ENCODE results near the gene SYNPR.

DNA sequence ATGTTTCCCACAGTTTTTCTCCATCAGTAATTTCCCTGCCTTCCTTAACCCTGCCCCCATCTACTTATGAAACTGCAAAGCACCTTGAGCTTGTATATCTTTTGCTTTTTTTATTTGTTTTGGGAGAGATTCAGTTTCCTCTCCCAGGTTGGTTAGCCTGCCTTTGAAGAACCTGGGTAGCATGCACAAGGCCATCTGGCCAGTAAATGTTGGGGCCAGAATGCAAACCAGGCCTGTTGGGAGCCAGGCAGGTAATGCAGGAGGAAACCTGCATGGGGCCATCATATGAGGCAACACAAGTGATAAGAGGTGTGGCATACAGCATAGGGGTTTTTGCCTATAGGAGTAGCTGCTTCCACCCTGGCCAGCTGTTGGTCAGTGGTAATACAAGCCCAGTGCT is 17.7 kb downstream of the SYNPR start:
- TF ChIP-seq, protein P1, sequence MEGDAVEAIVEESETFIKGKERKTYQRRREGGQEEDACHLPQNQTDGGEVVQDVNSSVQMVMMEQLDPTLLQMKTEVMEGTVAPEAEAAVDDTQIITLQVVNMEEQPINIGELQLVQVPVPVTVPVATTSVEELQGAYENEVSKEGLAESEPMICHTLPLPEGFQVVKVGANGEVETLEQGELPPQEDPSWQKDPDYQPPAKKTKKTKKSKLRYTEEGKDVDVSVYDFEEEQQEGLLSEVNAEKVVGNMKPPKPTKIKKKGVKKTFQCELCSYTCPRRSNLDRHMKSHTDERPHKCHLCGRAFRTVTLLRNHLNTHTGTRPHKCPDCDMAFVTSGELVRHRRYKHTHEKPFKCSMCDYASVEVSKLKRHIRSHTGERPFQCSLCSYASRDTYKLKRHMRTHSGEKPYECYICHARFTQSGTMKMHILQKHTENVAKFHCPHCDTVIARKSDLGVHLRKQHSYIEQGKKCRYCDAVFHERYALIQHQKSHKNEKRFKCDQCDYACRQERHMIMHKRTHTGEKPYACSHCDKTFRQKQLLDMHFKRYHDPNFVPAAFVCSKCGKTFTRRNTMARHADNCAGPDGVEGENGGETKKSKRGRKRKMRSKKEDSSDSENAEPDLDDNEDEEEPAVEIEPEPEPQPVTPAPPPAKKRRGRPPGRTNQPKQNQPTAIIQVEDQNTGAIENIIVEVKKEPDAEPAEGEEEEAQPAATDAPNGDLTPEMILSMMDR (IDR thresholded peaks at IDR 0.05) = no peak
- TF ChIP-seq POLR2A (IDR thresholded peaks at IDR 0.05) (no peak), EP300 (IDR thresholded peaks at IDR 0.05) (no peak)
